SU-DHL-6 (cell line): Measurements from ENCODE around the gene SEZ6L.

Source experiments
- EZH2phosphoT487 ChIP-seq: fragments of 200-600 bp; sonication (generic), shearing (Covaris generic); conservative IDR thresholded peaks from 2 replicates; pipeline ENCODE4 v1.6.1; 2018; ENCODE audit warnings: mild to moderate bottlenecking, antibody characterized with exemption, low read length, moderate library complexity, mixed read lengths
- TF ChIP-seq, protein P1 (sequence below): fragments of 200-600 bp; sonication (generic); IDR thresholded peaks from one replicate; pipeline ENCODE4 v1.5.1; 2017; ENCODE audit warnings: antibody characterized with exemption, mild to moderate bottlenecking, low read length, moderate library complexity; ENCODE audit not compliant: insufficient read depth, poor library complexity, severe bottlenecking

DNA sequence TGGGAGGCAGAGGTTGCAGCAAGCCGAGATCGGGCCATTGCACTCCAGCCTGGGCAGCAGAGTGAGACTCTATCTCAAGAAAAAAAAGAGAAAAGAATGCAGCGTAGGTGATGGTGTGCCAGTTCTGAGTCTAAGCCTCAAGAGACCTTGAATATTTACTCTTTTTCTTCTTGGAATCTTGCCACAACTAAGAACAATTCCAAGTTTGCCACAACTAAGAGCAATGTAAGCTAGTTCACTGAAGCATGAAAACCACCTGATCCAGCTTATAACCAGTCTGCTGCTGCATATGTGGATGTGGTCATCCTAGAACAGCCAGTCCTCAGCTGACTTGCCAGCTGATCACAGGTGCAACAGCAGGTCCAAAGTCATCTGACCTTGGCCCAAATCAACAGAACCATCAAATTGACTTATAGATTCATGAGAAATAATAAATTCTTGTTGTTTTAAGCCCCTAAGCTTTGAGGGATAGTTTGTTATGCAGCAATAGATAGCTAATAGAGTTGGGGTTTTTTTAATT is 25.4 kb upstream of the SEZ6L start:
- TF ChIP-seq, protein P1, sequence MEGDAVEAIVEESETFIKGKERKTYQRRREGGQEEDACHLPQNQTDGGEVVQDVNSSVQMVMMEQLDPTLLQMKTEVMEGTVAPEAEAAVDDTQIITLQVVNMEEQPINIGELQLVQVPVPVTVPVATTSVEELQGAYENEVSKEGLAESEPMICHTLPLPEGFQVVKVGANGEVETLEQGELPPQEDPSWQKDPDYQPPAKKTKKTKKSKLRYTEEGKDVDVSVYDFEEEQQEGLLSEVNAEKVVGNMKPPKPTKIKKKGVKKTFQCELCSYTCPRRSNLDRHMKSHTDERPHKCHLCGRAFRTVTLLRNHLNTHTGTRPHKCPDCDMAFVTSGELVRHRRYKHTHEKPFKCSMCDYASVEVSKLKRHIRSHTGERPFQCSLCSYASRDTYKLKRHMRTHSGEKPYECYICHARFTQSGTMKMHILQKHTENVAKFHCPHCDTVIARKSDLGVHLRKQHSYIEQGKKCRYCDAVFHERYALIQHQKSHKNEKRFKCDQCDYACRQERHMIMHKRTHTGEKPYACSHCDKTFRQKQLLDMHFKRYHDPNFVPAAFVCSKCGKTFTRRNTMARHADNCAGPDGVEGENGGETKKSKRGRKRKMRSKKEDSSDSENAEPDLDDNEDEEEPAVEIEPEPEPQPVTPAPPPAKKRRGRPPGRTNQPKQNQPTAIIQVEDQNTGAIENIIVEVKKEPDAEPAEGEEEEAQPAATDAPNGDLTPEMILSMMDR, result no peak
- no peak for TF ChIP-seq EZH2phosphoT487
